HCT116 (cell line): ENCODE data around the gene FIBP. TPM values are rescaled to one million over a fixed set of nuclear protein-coding genes. Genes with fewer than 3 reads are reported as not detected.
A peak's percentile ranks its signal among the peaks of the same experiment; 100 is the strongest.

Experiments
- ATAC-seq: fragments of 200-7000 bp; cut with Tn5 transposase; 2 replicates; pipeline ENCODE4 v1.9.1; 2020; ENCODE audit warnings: mild to moderate bottlenecking, moderate library complexity
- BruUV-seq: library from RNA; stranded (reverse); fragments of 400-500 nt; replicated peaks from 2 replicates; lab custom pipeline; 2021; lab: Mats Ljungman, UMichigan
- CTCF ChIA-PET: fragments of 300-600 bp; sonication (Branson Sonifier 250); formaldehyde crosslinking; loops from one replicate; lab custom pipeline; 2021; ENCODE audit warnings: antibody characterized with exemption; lab: Charles Lee
- POLR2A ChIA-PET: fragments of 300-600, 350-600 bp; sonication (Branson Sonifier 250); formaldehyde crosslinking; loops from one replicate; lab custom pipeline; 2021; ENCODE audit warnings: antibody characterized with exemption; lab: Charles Lee
- RAD21 ChIA-PET, 2 experiments: fragments of 300-600 bp; sonication (Branson Sonifier 250); formaldehyde crosslinking; loops; one replicate each; lab custom pipeline; 2023; ENCODE audit warnings: low total read pairs in 2 of 2; ENCODE audit not compliant: uncharacterized antibody in 2 of 2, unreplicated experiment in 2 of 2, low non-redundant PET in 1 of 2; lab: Charles Lee
- DNase-seq: peaks from one replicate; pipeline ENCODE4 v3.0.0-alpha.2; 2010; ENCODE audit warnings: low read depth, low spot score
- H2AFZ ChIP-seq: fragments of 200-600 bp; shearing (Covaris generic), sonication (generic); 2 replicates; pipeline ENCODE4 v1.6.1; 2017; ENCODE audit warnings: low read depth, mixed run types, mixed read lengths, antibody characterized with exemption, low read length; ENCODE audit not compliant: poor library complexity, severe bottlenecking
- H3K27ac ChIP-seq: 2 replicates; pipeline ENCODE4 v1.5.1; 2012; ENCODE audit warnings: low read depth, low read length
- H3K27me3 ChIP-seq: fragments of 200-600 bp; sonication (generic); 2 replicates; pipeline ENCODE4 v1.6.1; 2016; ENCODE audit warnings: mixed run types, low read length, mixed read lengths; ENCODE audit not compliant: insufficient read depth
- H3K36me3 ChIP-seq, 2 experiments: fragments of 200-500 bp in 1 of 2; fragments of 200-600 bp in 1 of 2; sonication (Bioruptor generic) in 1 of 2; sonication (generic) in 1 of 2; 2 replicates each; pipeline versions ENCODE4 v1.5.1 to v1.6.1; 2014 to 2016; ENCODE audit warnings: low read length in 2 of 2, inconsistent platforms in 1 of 2, mixed read lengths in 1 of 2, mixed run types in 1 of 2; ENCODE audit not compliant: insufficient read depth in 2 of 2, control insufficient read depth in 1 of 2
- H3K4me1 ChIP-seq, 2 experiments: fragments of 200-600 bp in 1 of 2; sonication (generic) in 1 of 2; 2 replicates each; pipeline versions ENCODE4 v1.5.1 to v1.6.1; 2012 to 2017; ENCODE audit warnings: low read length in 2 of 2, inconsistent platforms in 1 of 2, mild to moderate bottlenecking in 1 of 2, mixed read lengths in 1 of 2, mixed run types in 1 of 2, moderate library complexity in 1 of 2; ENCODE audit not compliant: insufficient read depth in 2 of 2, control insufficient read depth in 1 of 2
- H3K4me2 ChIP-seq: fragments of 200-600 bp; sonication (generic); 2 replicates; pipeline ENCODE4 v1.6.1; 2017; ENCODE audit warnings: mixed run types, low read length, mixed read lengths
- H3K4me3 ChIP-seq, 2 experiments: fragments of 200-600 bp in 1 of 2; sonication (generic) in 1 of 2; replicated peaks in 1 of 2; 2 replicates each; pipeline ENCODE4 v1.5.1; 2011 to 2016; ENCODE audit warnings: low read length in 2 of 2, control low read depth in 1 of 2, low read depth in 1 of 2, mild to moderate bottlenecking in 1 of 2, mixed read lengths in 1 of 2, mixed run types in 1 of 2
- H3K79me2 ChIP-seq: fragments of 200-600 bp; sonication (generic); 2 replicates; pipeline ENCODE4 v1.6.1; 2017; ENCODE audit warnings: mild to moderate bottlenecking, mixed run types, low read length, moderate library complexity, mixed read lengths; ENCODE audit not compliant: insufficient read depth
- H3K9ac ChIP-seq: fragments of 200-600 bp; sonication (generic); 2 replicates; pipeline ENCODE4 v1.6.1; 2016; ENCODE audit warnings: low read length, mixed read lengths
- H3K9me2 ChIP-seq: fragments of 200-600 bp; sonication (generic), shearing (Covaris generic); 2 replicates; pipeline ENCODE4 v1.6.1; 2017; ENCODE audit warnings: mixed run types, mild to moderate bottlenecking, moderate library complexity; ENCODE audit not compliant: insufficient read depth
- H3K9me3 ChIP-seq, 2 experiments: fragments of 200-500 bp in 1 of 2; fragments of 200-600 bp in 1 of 2; sonication (Bioruptor generic) in 1 of 2; sonication (generic) in 1 of 2; 2 replicates each; pipeline ENCODE4 v1.6.1; 2014 to 2017; ENCODE audit warnings: low read length in 2 of 2, mixed read lengths in 2 of 2, inconsistent platforms in 1 of 2, low read depth in 1 of 2, mild to moderate bottlenecking in 1 of 2, mixed run types in 1 of 2, moderate library complexity in 1 of 2; ENCODE audit not compliant: control insufficient read depth in 1 of 2, insufficient read depth in 1 of 2
- H4K20me1 ChIP-seq: fragments of 200-600 bp; sonication (generic), shearing (Covaris generic); 2 replicates; pipeline ENCODE4 v1.6.1; 2017; ENCODE audit warnings: mixed run types, mild to moderate bottlenecking, moderate library complexity; ENCODE audit not compliant: insufficient read depth
- EZH2phosphoT487 ChIP-seq: fragments of 200-600 bp; IDR thresholded peaks from 2 replicates; pipeline ENCODE4 v1.6.1; 2018; ENCODE audit warnings: antibody characterized with exemption, borderline replicate concordance
- POLR2AphosphoS5 ChIP-seq: IDR thresholded peaks from 2 replicates; pipeline ENCODE4 v1.6.1; 2011; ENCODE audit warnings: mild to moderate bottlenecking, low read depth, low read length, moderate library complexity
- ZFX ChIP-seq: fragments of 450-650 bp; IDR thresholded peaks from 2 replicates; pipeline ENCODE4 v1.6.1; 2017
- intact Hi-C: fragments of 100-400 bp; cut with micrococcal nuclease; formaldehyde crosslinking; loops from 2 replicates; pipeline ENCODE4 v1.10.0; 2022
- total RNA-seq: library from RNA; stranded (reverse); gene quantifications from one replicate; pipeline ENCODE4 v1.2.1, GENCODE V29; 2021; ENCODE audit not compliant: unreplicated experiment

The FIBP gene
- total RNA-seq, 1 experiment from 2014 or later: 96.0 TPM

DNA sequence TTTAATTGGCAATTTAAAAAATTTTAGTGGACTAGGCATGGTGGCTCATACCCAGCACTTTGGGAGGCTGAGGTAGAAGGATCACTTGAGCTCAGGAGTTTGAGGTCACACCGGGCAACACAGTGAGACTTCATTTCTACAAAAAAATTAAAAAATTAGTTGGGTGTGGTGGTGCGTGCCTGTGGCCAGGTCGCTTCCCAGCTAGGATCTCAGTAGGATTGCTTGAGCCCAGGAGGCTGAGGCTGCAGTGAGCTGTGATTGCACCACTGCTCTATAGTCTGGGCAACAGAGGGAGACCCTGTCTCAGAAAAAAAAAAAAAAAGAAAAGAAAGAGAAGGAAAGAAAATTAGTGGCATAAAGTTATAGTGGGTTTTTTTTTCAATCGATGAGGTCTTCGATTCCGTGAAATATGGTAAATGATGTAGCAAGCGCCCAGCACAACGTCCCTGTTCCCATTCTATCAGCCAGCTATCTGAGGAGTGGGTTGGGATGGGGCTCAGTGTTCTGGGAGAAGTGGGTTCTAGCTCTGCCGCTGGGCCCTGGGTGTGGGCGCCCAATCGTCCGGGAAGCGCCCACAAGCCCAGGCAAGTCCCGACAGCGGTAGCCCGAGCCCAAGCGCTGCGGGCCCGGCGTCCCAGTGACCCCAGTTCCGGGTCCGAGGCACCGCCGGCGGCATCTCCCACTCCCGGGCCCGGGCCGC lies 10.5 kb upstream of the FIBP start:
- ChIA-PET RAD21 (interaction anchor here in 1 of 2 experiments (0.7 kb wide), 1 partner anchor 48 kb away, joined by 5 read pairs; no protein-coding TSS in a partner anchor), POLR2A (interaction anchor here (0.6 to 10.9 kb wide), 7 partner anchors 8 to 324 kb away, joined by 3 to 124 read pairs (median 5); partner anchors contain the start of genes CCDC85B and FIBP), CTCF (interaction anchor here (1.6 kb wide), 1 partner anchor 39 kb away, joined by 4 read pairs; no protein-coding TSS in a partner anchor)
- TSS peak; percentile 37 for BruUV-seq
- H3K4me1 ChIP-seq: peaks cover 44 to 80% of the 10 kb centered on the region in 2 experiments
- H3K27ac ChIP-seq: peak overlapping the region; percentile 99
- TF ChIP-seq EZH2phosphoT487 (no peak), ZFX (peak; percentile 50; the same call in 1 of the 2 replicates)
- peaks cover 72% of the 10 kb centered on the region for H3K79me2 ChIP-seq
- DNase-seq (no peak), ATAC-seq (no peak)
- H4K20me1 ChIP-seq: peaks cover 31% of the 10 kb centered on the region; the same call in 1 of the 2 replicates
- H3K4me2 ChIP-seq: peak overlapping the region; percentile 71
- intact Hi-C loops: no loop called here
- peak overlapping the region; percentile 99 for H3K9ac ChIP-seq
- H3K9me2 ChIP-seq: no peaks in the 10 kb centered on the region
- no peak overlapping the region for H2AFZ ChIP-seq
- peaks cover 10 to 46% of the 10 kb centered on the region in 2 experiments; a peak in 3 of 4 replicates for H3K36me3 ChIP-seq
- H3K9me3 ChIP-seq: no peaks in the 10 kb centered on the region
- peak overlapping the region; percentile 90 to 98 for H3K4me3 ChIP-seq
- no peaks in the 10 kb centered on the region for H3K27me3 ChIP-seq

DNA sequence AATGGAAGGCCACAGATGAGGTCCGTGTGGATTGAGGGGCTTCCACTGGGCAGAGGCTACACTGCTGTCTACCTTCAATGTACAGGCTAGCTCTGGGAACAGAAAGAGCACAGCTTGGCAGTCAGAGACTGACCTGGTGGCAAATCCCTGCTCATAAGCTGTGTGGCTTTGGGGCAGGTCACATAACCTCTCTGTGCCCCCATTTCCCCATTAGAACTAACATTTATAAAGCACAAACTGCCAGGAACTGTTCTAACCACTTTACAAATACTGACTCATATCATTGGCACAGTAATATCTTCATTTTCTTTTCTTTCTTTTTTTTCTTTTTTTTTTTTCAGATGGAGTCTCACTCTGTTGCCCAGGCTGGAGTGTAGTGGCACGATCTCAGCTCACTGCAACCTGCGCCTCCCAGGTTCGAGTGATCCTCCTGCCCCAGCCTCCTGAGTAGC lies 8.8 kb upstream of the FIBP start:
- H3K27me3 ChIP-seq: no peaks in the 10 kb centered on the region
- intact Hi-C loops: no loop called here
- peaks cover 26 to 79% of the 10 kb centered on the region in 2 experiments for H3K4me1 ChIP-seq
- H2AFZ ChIP-seq: no peak overlapping the region
- H3K9me3 ChIP-seq: no peaks in the 10 kb centered on the region
- ChIA-PET CTCF (interaction anchor here (1.0 kb wide), 1 partner anchor 9 kb away, joined by 3 read pairs; the partner anchor contains the start of gene FIBP), POLR2A (interaction anchor here (1.4 to 10.9 kb wide), 4 partner anchors 7 to 18 kb away, joined by 4 to 124 read pairs (median 15); partner anchors contain the start of genes CCDC85B and FIBP), RAD21 (no interaction called here)
- peaks cover 86% of the 10 kb centered on the region for H3K79me2 ChIP-seq
- BruUV-seq: no TSS peak
- peak overlapping the region; percentile 71 for H3K4me2 ChIP-seq
- ATAC-seq (no peak), DNase-seq (no peak)
- peaks cover 31% of the 10 kb centered on the region; the same call in 1 of the 2 replicates for H4K20me1 ChIP-seq
- peak overlapping the region; percentile 99 for H3K9ac ChIP-seq
- H3K4me3 ChIP-seq: peak overlapping the region in 1 of 2 experiments; percentile 90; a peak in 1 of 4 replicates
- peak overlapping the region; percentile 99 for H3K27ac ChIP-seq
- H3K36me3 ChIP-seq: peaks cover 10 to 52% of the 10 kb centered on the region in 2 experiments; a peak in 3 of 4 replicates
- TF ChIP-seq POLR2AphosphoS5: peak; percentile 11; the same call in 1 of the 2 replicates
- TF ChIP-seq EZH2phosphoT487: no peak
- no peaks in the 10 kb centered on the region for H3K9me2 ChIP-seq
